OCI-LY1 (cell line): Measurements from ENCODE around the gene FAM111B.

Source experiments
- H2AFZ ChIP-seq: fragments of 200-600 bp; sonication (generic), shearing (Covaris generic); 2 replicates; pipeline ENCODE4 v1.6.0; 2014; ENCODE audit warnings: antibody characterized with exemption, mild to moderate bottlenecking, low read length
- H3F3A ChIP-seq: fragments of 200-600 bp; sonication (generic), shearing (Covaris generic); 2 replicates; pipeline ENCODE4 v1.6.0; 2014; ENCODE audit warnings: mild to moderate bottlenecking, antibody characterized with exemption, low read length, moderate library complexity; ENCODE audit not compliant: insufficient read depth
- H3K27ac ChIP-seq: fragments of 200-600 bp; sonication (generic); 2 replicates; pipeline ENCODE4 v1.5.1; 2014; ENCODE audit warnings: low read length, mixed run types, mild to moderate bottlenecking, low read depth; ENCODE audit not compliant: poor library complexity, severe bottlenecking
- H3K27me3 ChIP-seq: fragments of 200-600 bp; sonication (generic); 2 replicates; pipeline ENCODE4 v1.6.0; 2014; ENCODE audit warnings: antibody characterized with exemption, mild to moderate bottlenecking, low read length, moderate library complexity; ENCODE audit not compliant: insufficient read depth
- H3K36me3 ChIP-seq: fragments of 200-600 bp; sonication (generic); 2 replicates; pipeline ENCODE4 v1.6.1; 2014; ENCODE audit warnings: mild to moderate bottlenecking, antibody characterized with exemption, low read length, moderate library complexity, mixed read lengths; ENCODE audit not compliant: insufficient read depth
- H3K4me1 ChIP-seq: fragments of 200-600 bp; sonication (generic); 2 replicates; pipeline ENCODE4 v1.5.1; 2014; ENCODE audit warnings: mild to moderate bottlenecking, low read length, moderate library complexity; ENCODE audit not compliant: insufficient read depth, severe bottlenecking
- H3K4me2 ChIP-seq: fragments of 200-600 bp; sonication (generic), shearing (Covaris generic); 2 replicates; pipeline ENCODE4 v1.6.1; 2014; ENCODE audit warnings: low read length
- H3K4me3 ChIP-seq: fragments of 200-600 bp; sonication (generic); 2 replicates; pipeline ENCODE4 v1.5.1; 2014; ENCODE audit warnings: low read length, low read depth, mild to moderate bottlenecking, mixed read lengths; ENCODE audit not compliant: poor library complexity, severe bottlenecking
- H3K79me2 ChIP-seq: fragments of 200-600 bp; shearing (Covaris generic); 2 replicates; pipeline ENCODE4 v1.6.1; 2016; ENCODE audit warnings: mixed run types, low read length, mixed read lengths; ENCODE audit not compliant: insufficient read depth
- H3K9ac ChIP-seq: fragments of 200-600 bp; sonication (generic), shearing (Covaris generic); 2 replicates; pipeline ENCODE4 v1.6.1; 2014; ENCODE audit warnings: mild to moderate bottlenecking, low read length, mixed read lengths
- H3K9me2 ChIP-seq: fragments of 200-600 bp; sonication (generic), shearing (Covaris generic); 2 replicates; pipeline ENCODE4 v1.6.1; 2014; ENCODE audit warnings: low read depth, mild to moderate bottlenecking, low read length, mixed read lengths
- H3K9me3 ChIP-seq: fragments of 200-600 bp; shearing (Covaris generic); 2 replicates; pipeline ENCODE4 v1.6.1; 2014; ENCODE audit warnings: low read length, mixed read lengths
- H4K20me1 ChIP-seq: fragments of 200-600 bp; sonication (generic), shearing (Covaris generic); 2 replicates; pipeline ENCODE4 v1.6.0; 2016; ENCODE audit warnings: mild to moderate bottlenecking, low read length; ENCODE audit not compliant: insufficient read depth
- CTCF ChIP-seq: fragments of 200-600 bp; sonication (generic), shearing (Covaris generic); IDR thresholded peaks from 2 replicates; pipeline ENCODE4 v1.5.1; 2017; ENCODE audit warnings: mild to moderate bottlenecking, antibody characterized with exemption, low read length, moderate library complexity, mixed read lengths
- EZH2 ChIP-seq: fragments of 200-600 bp; sonication (generic), shearing (Covaris generic); IDR thresholded peaks from 2 replicates; pipeline ENCODE4 v1.8.0; 2017; ENCODE audit warnings: borderline replicate concordance, mixed run types, mild to moderate bottlenecking, antibody characterized with exemption, low read length, moderate library complexity, mixed read lengths

The FAM111B gene

GRCh38 chr11:59164028-59164427, 57.0 kb downstream of the FAM111B start:
- Histone ChIP-seq H4K20me1 (no peaks in the 10 kb centered on the region), H3K4me1 (no peaks in the 10 kb centered on the region), H3F3A (no peaks in the 10 kb centered on the region), H3K4me2 (no peak overlapping the region), H3K27ac (no peak overlapping the region), H3K36me3 (no peaks in the 10 kb centered on the region), H3K27me3 (no peaks in the 10 kb centered on the region), H3K79me2 (no peaks in the 10 kb centered on the region), H3K4me3 (no peak overlapping the region), H2AFZ (no peak overlapping the region), H3K9me2 (no peaks in the 10 kb centered on the region), H3K9me3 (no peaks in the 10 kb centered on the region), H3K9ac (no peak overlapping the region)
- TF ChIP-seq EZH2, result no peak
- no peak for TF ChIP-seq CTCF

GRCh38 chr11:59171508-59172322, 64.7 kb downstream of the FAM111B start, which contains the start of gene DTX4:
TSS of gene DTX4 (plus strand) at chr11:59172132. CDS start at chr11:59172596, 464 bp downstream.
- Histone ChIP-seq H3K9me2 (no peaks in the 10 kb centered on the region), H3K4me3 (peak within 1 kb of the TSS; percentile 78), H3K79me2 (no peaks in the 10 kb centered on the region), H3F3A (0 out of 2 replicates have a peak, but pooled peaks cover 3% of the 10 kb centered on the region), H2AFZ (0 out of 2 replicates have a peak within 1 kb of the TSS, but pooled peaks have one; percentile 42), H3K27ac (peak within 1 kb of the TSS; percentile 17), H3K27me3 (no peaks in the 10 kb centered on the region), H3K36me3 (no peaks in the 10 kb centered on the region; the same call in 1 of the 2 replicates), H3K9me3 (no peaks in the 10 kb centered on the region), H3K4me2 (peak within 1 kb of the TSS; percentile 95), H4K20me1 (no peaks in the 10 kb centered on the region), H3K9ac (peak within 1 kb of the TSS; percentile 73), H3K4me1 (peaks cover 17% of the 10 kb centered on the region)
- TF ChIP-seq CTCF, result peak; percentile 74
- TF ChIP-seq EZH2, result no peak

- Histone ChIP-seq H3K4me2 (peak overlapping the region; percentile 95), H3K79me2 (no peaks in the 10 kb centered on the region), H3K4me3 (peak overlapping the region; percentile 78), H3K4me1 (peaks cover 17% of the 10 kb centered on the region), H2AFZ (no peak overlapping the region), H3K9me3 (no peaks in the 10 kb centered on the region), H3K9me2 (no peaks in the 10 kb centered on the region), H3K27ac (no peak overlapping the region), H3K36me3 (no peaks in the 10 kb centered on the region; the same call in 1 of the 2 replicates), H3F3A (0 out of 2 replicates have a peak, but pooled peaks cover 3% of the 10 kb centered on the region), H3K9ac (peak overlapping the region; percentile 58; the same call in 1 of the 2 replicates), H3K27me3 (no peaks in the 10 kb centered on the region), H4K20me1 (no peaks in the 10 kb centered on the region)
- TF ChIP-seq EZH2 (no peak), CTCF (no peak)
These were observed 65.5 kb downstream of the FAM111B start for GRCh38 chr11:59172345-59173079.
